Astrocyte of the spinal cord (primary cell): ENCODE measurements around the gene KCTD1.

Source experiments
- DNase-seq: peaks from one replicate; pipeline ENCODE4 v3.0.0; 2011; ENCODE audit warnings: low read depth, low spot score
- H3K4me3 ChIP-seq: 2 replicates; pipeline ENCODE4 v1.5.1; 2011; ENCODE audit warnings: low read depth, mild to moderate bottlenecking, low read length, moderate library complexity
- in situ Hi-C: cut with HindIII; loops from 2 replicates; pipeline ENCODE4 v1.10.0; 2017; ENCODE audit warnings: low sequenced_read_pairs
- TF ChIP-seq, protein P1 (sequence below): IDR thresholded peaks from 2 replicates; pipeline ENCODE4 v1.5.1; 2012; ENCODE audit warnings: low read depth, mild to moderate bottlenecking, low read length, inconsistent platforms

Gene KCTD1

DNA sequence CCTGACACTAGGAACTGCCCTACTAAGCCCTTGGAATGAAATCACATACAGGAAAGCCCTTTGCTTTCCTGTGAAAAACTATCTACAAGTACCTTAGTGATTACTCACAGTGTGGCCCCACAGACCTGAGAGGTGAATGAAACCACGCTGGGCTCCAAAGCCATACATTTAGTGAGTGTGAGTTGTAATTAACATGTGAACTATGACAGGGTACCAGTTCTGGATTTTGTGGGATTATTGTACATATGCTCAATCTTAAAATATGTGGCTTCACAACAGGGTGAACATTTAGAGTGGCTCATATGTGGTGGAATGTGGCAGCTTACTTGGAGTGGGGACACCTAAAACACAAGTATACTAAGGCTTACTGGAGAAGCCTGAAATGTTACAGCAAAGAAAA lies 12.3 kb downstream of the KCTD1 start:
- in situ Hi-C loops, result no loop called here
- H3K4me3 ChIP-seq, result no peak overlapping the region
- DNase-seq, result no peak
- TF ChIP-seq, protein P1, sequence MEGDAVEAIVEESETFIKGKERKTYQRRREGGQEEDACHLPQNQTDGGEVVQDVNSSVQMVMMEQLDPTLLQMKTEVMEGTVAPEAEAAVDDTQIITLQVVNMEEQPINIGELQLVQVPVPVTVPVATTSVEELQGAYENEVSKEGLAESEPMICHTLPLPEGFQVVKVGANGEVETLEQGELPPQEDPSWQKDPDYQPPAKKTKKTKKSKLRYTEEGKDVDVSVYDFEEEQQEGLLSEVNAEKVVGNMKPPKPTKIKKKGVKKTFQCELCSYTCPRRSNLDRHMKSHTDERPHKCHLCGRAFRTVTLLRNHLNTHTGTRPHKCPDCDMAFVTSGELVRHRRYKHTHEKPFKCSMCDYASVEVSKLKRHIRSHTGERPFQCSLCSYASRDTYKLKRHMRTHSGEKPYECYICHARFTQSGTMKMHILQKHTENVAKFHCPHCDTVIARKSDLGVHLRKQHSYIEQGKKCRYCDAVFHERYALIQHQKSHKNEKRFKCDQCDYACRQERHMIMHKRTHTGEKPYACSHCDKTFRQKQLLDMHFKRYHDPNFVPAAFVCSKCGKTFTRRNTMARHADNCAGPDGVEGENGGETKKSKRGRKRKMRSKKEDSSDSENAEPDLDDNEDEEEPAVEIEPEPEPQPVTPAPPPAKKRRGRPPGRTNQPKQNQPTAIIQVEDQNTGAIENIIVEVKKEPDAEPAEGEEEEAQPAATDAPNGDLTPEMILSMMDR, result no peak

GRCh38 chr18:26535630-26536029 lies 12.7 kb downstream of the KCTD1 start:
- in situ Hi-C loops, result no loop called here
- no peak for DNase-seq
- H3K4me3 ChIP-seq, result no peak overlapping the region
- TF ChIP-seq, protein P1, result no peak

GRCh38 chr18:26532367-26533340 lies 15.7 kb downstream of the KCTD1 start:
- H3K4me3 ChIP-seq, result no peak overlapping the region
- no peak for DNase-seq
- in situ Hi-C loops, result no loop called here
- TF ChIP-seq, protein P1, result no peak

DNA sequence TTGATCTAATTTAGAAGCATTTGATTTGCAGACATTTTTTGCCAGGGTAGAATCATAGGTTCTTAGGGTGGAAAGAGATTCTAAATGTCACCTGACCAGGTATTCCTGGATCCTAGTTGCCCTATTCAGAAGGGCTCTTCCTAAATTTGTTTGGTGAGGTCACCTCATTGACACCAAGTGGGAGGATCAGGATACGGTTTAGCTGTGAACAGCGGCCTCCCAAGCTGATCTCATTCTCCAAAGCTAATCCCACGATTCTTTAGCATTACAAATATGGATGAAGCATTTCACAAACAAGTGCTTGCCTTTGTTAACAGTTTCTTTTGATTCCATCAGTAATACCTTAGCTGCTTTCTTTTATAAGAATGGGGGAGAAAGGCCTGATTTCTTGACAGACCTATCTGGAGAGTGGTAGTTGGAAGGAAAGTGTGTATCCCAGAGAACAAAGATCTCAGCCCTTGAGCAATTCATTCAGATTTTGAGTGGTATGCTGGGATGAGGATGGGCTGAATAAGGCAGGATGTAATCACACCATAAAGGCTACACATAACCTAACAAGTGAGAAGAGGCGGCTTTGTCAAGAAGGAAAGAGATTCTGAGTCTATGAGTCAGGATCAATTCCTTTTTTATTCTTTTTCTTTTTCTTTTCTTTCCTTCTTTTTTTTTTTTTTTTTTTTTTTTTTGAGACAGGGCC lies 16.6 kb downstream of the KCTD1 start:
- in situ Hi-C loops, result no loop called here
- TF ChIP-seq, protein P1, result no peak
- no peak for DNase-seq
- H3K4me3 ChIP-seq, result no peak overlapping the region

DNA sequence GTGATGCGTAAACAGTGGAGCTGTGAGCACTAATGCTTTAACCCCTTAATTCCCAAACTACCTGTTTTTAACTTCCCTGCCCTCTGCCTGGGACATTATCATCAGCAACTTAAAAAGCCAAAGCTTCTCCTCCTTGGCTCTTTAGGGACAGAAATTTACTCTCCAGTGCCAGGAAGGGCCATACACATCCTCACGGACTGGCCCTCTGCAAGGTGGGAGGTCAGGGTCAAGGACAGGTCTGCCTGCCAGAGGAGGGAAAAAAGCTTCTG lies 21.5 kb downstream of the KCTD1 start:
- TF ChIP-seq, protein P1, result no peak
- in situ Hi-C loops, result no loop called here
- DNase-seq, result no peak

GRCh38 chr18:26526128-26526965 lies 22.0 kb downstream of the KCTD1 start:
- in situ Hi-C loops, result no loop called here
- H3K4me3 ChIP-seq, result no peak overlapping the region
- TF ChIP-seq, protein P1, result no peak
- DNase-seq, result no peak

More for the DNA sequence above, 21.5 kb downstream of the KCTD1 start:
- H3K4me3 ChIP-seq, result no peak overlapping the region
